ENCODE results near the gene CA5B.
"Not testable (repeated sequence)": the region's sequence is repeated elsewhere in the genome, so short reads cannot be mapped to it uniquely, and the experiment has no call there.

Gene CA5B

GRCh38 chrX:15737190-15737958, 696 bp upstream of the CA5B start:
- CTCF ChIA-PET = interaction anchor here (1.2 to 1.3 kb wide), 2 partner anchors 9 to 300 kb away, joined by 3 read pairs; no protein-coding TSS in a partner anchor
- no peak for TF ChIP-seq CTCF (IDR thresholded peaks at IDR 0.05; ENCODE audit: control extremely low read depth, extremely low read depth, low read depth, missing control alignments)
- DNase-seq (ENCODE audit: extremely low spot score) = no peak
- POLR2A ChIA-PET = interaction anchor here (0.5 to 0.6 kb wide), 2 partner anchors 22 to 1997 kb away, joined by 3 to 6 read pairs; no protein-coding TSS in a partner anchor

GRCh38 chrX:15739886-15740285, 1.8 kb downstream of the CA5B start:
- DNase-seq (ENCODE audit: extremely low spot score) = no peak
- CTCF ChIA-PET = no interaction called here
- POLR2A ChIA-PET = no interaction called here
- no peak for TF ChIP-seq CTCF (IDR thresholded peaks at IDR 0.05; ENCODE audit: control extremely low read depth, extremely low read depth, low read depth, missing control alignments)

- DNase-seq (ENCODE audit: extremely low spot score) = no peak
Observed at GRCh38 chrX:15744181-15744867, 6.3 kb downstream of the CA5B start.

GRCh38 chrX:15745179-15745578, 7.1 kb downstream of the CA5B start:
- CTCF ChIA-PET = no interaction called here
- POLR2A ChIA-PET = interaction anchor here (0.7 kb wide), 1 partner anchor 359 kb away, joined by 3 read pairs; no protein-coding TSS in a partner anchor
- no peak for TF ChIP-seq CTCF (IDR thresholded peaks at IDR 0.05; ENCODE audit: control extremely low read depth, extremely low read depth, low read depth, missing control alignments)
- no peak for DNase-seq (ENCODE audit: extremely low spot score)

More at GRCh38 chrX:15744181-15744867, 6.3 kb downstream of the CA5B start:
- ChIA-PET POLR2A (no interaction called here), CTCF (no interaction called here)
- no peak for TF ChIP-seq CTCF (IDR thresholded peaks at IDR 0.05; ENCODE audit: control extremely low read depth, extremely low read depth, low read depth, missing control alignments)

GRCh38 chrX:15746651-15747050, 8.6 kb downstream of the CA5B start:
- POLR2A ChIA-PET; CTCF ChIA-PET; DNase-seq (ENCODE audit: extremely low spot score): not testable (repeated sequence)

GRCh38 chrX:15747626-15748173, 9.6 kb downstream of the CA5B start:
- ChIA-PET POLR2A (no interaction called here), CTCF (no interaction called here)
- DNase-seq (ENCODE audit: extremely low spot score) = no peak
- no peak for TF ChIP-seq CTCF (IDR thresholded peaks at IDR 0.05; ENCODE audit: control extremely low read depth, extremely low read depth, low read depth, missing control alignments)

GRCh38 chrX:15748841-15749240, 10.8 kb downstream of the CA5B start:
- ChIA-PET POLR2A (no interaction called here), CTCF (interaction anchor here (1.3 kb wide), 1 partner anchor 10 kb away, joined by 3 read pairs; no protein-coding TSS in a partner anchor)
- no peak for TF ChIP-seq CTCF (IDR thresholded peaks at IDR 0.05; ENCODE audit: control extremely low read depth, extremely low read depth, low read depth, missing control alignments)
- DNase-seq (ENCODE audit: extremely low spot score) = no peak

Measured in GM10248 (cell line).